Right ventricle myocardium inferior (tissue), 1 donor: Measurements from ENCODE around the gene SLC39A11. TPM values are rescaled to one million over a fixed set of nuclear protein-coding genes. Genes with fewer than 3 reads are reported as not detected.
"Not testable (repeated sequence)": the region's sequence is repeated elsewhere in the genome, so short reads cannot be mapped to it uniquely, and the experiment has no call there.

Source experiments
- ATAC-seq: fragments of 200-7000 bp; cut with Tn5 transposase; one replicate; pipeline ENCODE4 v1.9.1; 2020; ENCODE audit warnings: mild to moderate bottlenecking, moderate library complexity
- DNase-seq: peaks from one replicate; pipeline ENCODE4 v3.0.0; 2021; ENCODE audit errors: missing footprints
- intact Hi-C: fragments of 100-400 bp; cut with DNase I; formaldehyde crosslinking; loops from one replicate; pipeline ENCODE4 v1.11.0; 2022
- total RNA-seq: library from RNA; stranded (reverse); fragmentation: NEBNext Ultra II Directional; extraction: Animal tissue kit (Norgen Biotek cat#: 25700); gene quantifications from one replicate; pipeline ENCODE4 v1.2.1, GENCODE V29; 2021
- donor health status: DM: no; HTN: yes; CAD: no; lungs with severe emphysema.

Gene SLC39A11
- total RNA-seq, 1 donor from 2014 or later = 6.9 TPM

- DNase-seq (no peak), ATAC-seq (no peak)
- intact Hi-C loops = no loop called here
These were observed 246.1 kb downstream of the SLC39A11 start for GRCh38 chr17:72846399-72846798.

DNA sequence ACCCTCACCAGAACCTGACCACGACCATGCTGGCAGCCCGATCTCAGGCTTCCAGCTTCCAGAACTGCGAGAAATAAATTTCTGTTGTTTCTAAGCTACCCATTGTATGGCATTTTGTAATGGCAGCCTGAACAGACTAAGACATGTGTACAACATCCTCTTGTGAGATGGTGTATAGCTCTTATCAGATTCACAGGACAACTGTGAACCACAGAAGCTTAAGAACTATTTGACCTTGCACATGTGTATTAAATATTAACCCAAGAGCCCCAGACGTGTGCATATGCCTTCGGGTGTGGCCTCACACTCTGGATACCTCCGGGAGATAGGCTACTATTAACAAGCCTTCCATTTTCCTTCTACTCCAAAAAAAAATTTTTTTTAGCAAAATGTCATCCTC lies 248.9 kb downstream of the SLC39A11 start:
- no peak for ATAC-seq
- intact Hi-C loops = no loop called here
- no peak for DNase-seq

DNA sequence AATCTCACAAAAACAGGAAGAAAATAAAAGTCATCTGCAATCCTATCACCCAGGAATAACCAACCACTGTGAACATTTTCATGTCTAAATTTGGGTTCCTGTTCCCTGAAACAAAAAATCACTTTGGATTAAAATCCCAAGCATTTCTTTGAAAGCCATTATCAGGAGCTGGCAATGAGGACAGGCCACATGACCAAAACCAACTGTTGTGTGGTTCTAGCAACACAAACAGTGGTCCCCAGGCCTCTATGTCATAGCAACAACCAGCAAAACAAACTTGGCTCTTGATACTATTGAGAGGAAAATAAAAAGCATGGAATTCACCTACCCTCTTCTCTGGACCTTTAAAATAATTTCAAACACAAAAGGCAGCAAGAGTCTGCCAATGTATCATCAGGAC lies 252.5 kb downstream of the SLC39A11 start:
- intact Hi-C loops = no loop called here
- ATAC-seq = no peak
- no peak for DNase-seq

- no peak for DNase-seq
- ATAC-seq = peak; percentile 48
- intact Hi-C loops = no loop called here
These were observed 253.3 kb downstream of the SLC39A11 start for GRCh38 chr17:72839131-72839725.

DNA sequence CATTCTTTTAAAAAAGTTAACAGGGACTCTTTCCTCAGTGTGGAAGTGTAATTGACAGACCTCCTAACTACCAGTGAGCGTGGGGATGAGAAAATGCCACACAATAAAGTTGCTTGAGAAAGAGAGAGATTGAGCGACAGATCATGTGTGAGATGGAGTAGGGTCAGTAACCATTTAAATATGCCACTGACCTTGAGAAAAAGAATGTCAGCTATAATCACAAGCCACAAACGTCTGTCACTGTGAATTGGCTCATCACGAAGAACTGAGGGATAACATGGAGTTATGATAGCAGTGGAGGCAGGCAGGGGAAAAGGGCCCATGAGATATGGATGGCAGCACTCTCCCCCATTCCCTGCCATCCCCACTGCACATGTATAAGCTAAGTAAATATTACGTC lies 253.9 kb downstream of the SLC39A11 start:
- intact Hi-C loops = no loop called here
- ATAC-seq = no peak
- DNase-seq = no peak

- no peak for ATAC-seq
- no peak for DNase-seq
- intact Hi-C loops = no loop called here
These were observed 254.4 kb downstream of the SLC39A11 start for GRCh38 chr17:72838068-72838467.

- no peak for ATAC-seq
- intact Hi-C loops = no loop called here
These were observed 255.2 kb downstream of the SLC39A11 start for GRCh38 chr17:72837335-72837734.

GRCh38 chr17:72833128-72833765 lies 259.2 kb downstream of the SLC39A11 start:
- no peak for DNase-seq
- no peak for ATAC-seq
- intact Hi-C loops = no loop called here

More at GRCh38 chr17:72837335-72837734, 255.2 kb downstream of the SLC39A11 start:
- DNase-seq = no peak

DNA sequence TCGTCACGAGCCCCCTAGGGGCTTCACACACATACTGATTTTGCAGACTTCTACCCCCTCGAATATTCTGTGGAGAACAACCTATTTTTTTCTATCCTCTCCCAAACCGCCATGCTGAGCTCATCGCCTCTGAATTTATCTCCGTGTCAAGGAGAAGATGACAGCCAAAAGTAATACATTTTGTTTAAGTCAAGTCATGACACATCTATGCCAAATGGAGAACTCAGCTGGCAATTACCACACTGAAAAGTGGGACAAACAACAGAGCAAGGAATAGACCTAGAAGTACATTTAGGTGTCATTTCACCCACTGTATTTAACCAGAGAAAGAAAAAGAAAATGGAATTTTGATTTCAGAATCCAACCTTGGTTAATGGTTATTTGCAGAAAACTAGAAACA lies 260.2 kb downstream of the SLC39A11 start:
- ATAC-seq (no peak), DNase-seq (no peak)
- intact Hi-C loops = no loop called here

DNA sequence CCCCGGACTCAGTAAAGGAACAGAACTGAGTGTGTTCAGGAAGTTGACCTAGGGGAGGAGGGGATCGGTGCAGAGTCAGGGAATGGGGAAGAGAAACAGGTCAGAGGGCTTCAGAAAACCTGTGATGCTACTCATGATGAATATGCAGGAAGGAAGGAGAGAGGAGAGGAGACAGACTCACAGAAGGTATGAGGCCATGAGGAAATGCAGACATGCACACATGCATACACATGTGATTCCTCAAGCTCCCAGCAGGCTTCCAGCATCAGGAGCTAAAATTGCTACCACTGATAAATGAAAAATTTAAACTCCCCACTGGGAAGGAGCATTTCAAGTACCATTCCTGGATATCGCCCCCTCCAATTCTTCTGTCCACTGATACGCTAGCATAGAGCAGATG lies 262.6 kb downstream of the SLC39A11 start:
- no peak for DNase-seq

GRCh38 chr17:72826602-72827001 lies 265.9 kb downstream of the SLC39A11 start:
- intact Hi-C loops = no loop called here
- DNase-seq (no peak), ATAC-seq (no peak)

More for the DNA sequence above, 262.6 kb downstream of the SLC39A11 start:
- intact Hi-C loops = no loop called here
- no peak for ATAC-seq

DNA sequence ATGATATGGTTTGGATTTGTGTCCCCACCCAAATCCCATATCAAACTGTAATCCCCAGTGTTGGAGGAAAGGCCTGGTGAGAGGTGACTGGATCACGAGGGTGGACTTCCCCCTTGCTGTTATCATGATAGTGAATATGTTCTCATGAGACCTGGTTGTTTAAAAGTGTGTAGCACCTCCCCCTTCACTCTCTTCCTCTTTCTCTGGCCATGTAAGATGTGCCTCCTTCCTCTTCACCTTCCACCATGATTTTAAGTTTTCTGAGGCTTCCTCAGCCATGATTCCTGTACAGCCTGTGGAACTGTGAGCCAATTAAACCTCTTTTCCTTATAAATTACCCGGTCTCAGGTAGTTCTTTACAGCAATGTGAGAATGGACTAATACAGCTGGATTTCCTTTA lies 266.4 kb downstream of the SLC39A11 start:
- DNase-seq, intact Hi-C loops, ATAC-seq: not testable (repeated sequence)

DNA sequence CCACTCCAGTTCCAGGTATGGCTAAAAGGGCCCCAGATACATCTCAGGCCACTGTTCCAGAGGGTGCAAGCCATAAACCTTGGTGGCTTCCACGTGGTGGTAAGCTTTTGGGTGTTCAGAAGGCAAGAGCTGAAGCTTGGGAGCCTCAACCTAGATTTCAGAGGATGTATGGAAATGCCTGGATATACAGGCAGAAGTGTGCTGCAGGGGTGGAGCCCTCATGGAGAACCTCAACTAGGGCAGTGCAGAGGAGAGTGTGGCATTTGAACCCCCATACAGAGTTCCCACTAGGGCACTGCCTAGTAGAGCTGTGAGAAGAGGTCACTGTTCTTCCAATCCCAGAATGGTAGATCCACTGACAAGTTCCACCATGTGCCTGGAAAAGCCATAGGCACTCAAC lies 267.3 kb downstream of the SLC39A11 start:
- ATAC-seq (no peak), DNase-seq (no peak)
- intact Hi-C loops = no loop called here

DNA sequence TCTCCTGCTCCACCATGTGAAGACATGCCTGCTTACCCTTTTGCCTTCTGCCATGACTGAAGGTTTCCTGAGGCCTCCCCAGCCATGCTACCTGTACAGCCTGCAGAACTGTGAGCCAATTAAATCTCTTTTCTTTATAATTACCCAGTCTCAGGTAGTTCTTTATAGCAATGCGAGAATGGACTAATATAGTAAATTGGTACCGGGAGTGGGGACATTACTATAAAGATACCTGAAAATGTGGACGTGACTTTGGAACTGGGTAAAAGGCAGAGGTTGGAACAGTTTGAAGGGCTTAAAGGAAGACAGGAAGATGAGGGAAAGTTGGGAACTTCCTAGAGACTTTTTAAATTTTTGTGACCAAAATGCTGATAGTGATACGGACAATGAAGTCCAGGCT lies 268.2 kb downstream of the SLC39A11 start:
- ATAC-seq, DNase-seq, intact Hi-C loops: not testable (repeated sequence)

- intact Hi-C loops = no loop called here
- ATAC-seq = no peak
- DNase-seq = no peak
These were observed 270.0 kb downstream of the SLC39A11 start for GRCh38 chr17:72822358-72823023.

DNA sequence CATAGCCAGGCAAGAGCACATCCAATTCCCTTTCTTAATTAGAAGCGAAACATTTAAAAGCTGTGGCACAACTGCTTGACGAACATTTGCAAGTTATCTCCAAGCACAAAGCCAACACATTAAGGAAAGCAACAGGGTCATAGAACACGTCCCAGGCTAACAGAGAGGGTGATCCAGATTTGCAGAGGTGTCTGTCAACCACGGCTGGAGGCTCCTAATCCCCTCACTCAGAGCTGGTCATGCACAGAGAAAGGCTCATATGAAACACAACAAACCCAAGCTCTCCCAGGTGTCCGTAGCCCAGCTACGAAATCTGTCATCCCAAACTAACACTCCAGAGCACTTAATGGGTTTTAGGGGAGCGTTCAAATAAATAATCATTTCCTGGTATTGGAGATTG lies 276.1 kb downstream of the SLC39A11 start:
- intact Hi-C loops = no loop called here
- no peak for DNase-seq
- ATAC-seq = no peak

DNA sequence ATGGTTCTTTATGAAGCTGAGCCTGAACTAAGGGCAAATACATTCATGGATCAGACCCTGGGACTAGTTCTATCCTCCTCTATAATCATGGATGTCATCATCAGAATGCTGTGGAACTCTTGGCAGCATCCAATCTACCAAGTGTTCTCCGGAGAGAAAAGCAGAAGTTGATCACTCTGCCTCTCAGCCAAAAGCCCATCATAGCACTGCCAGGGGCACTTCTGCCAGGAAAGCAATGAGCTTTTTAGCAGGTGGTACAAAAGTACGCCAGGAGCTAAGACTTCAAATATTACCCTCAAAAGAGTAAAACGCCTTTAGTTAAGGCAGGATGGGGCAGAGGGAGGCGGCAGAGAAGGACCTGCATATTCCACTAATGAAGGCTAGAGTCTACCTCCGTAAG lies 279.0 kb downstream of the SLC39A11 start:
- DNase-seq = no peak
- no peak for ATAC-seq
- intact Hi-C loops = no loop called here

DNA sequence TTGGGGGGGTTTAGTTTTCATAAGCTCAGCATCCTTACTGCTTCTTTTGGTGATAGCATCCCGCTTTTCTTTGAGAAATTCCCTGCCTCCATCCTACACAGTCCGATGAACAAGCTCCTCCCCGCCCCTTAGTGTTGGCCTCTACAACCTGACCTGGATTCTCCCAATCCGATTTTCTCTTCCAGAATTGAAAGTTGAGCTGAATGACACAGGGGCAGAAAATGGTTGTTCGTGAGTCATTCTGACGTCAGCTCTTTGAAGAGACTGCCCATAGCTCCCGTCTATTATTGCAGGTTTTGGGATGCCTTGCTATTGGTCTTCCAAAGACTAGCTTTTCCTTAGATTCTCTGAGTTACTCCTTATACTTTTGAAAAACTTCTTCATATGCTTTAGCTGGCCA lies 279.7 kb downstream of the SLC39A11 start:
- DNase-seq (no peak), ATAC-seq (no peak)
- intact Hi-C loops = no loop called here

- DNase-seq = no peak
- intact Hi-C loops = no loop called here
- no peak for ATAC-seq
These were observed 280.4 kb downstream of the SLC39A11 start for GRCh38 chr17:72811976-72812687.
